Urinary bladder (tissue), 4 donors: ENCODE measurements around the gene SERPIND1. TPM values are rescaled to one million over a fixed set of nuclear protein-coding genes. Genes with fewer than 3 reads are reported as not detected.

Experiments
- DNase-seq: peaks from one replicate; pipeline ENCODE4 v3.0.0-alpha.2; 2015; ENCODE audit errors: extremely low spot score
- H3K27ac ChIP-seq: one replicate; pipeline ENCODE4 v1.5.1; 2013; ENCODE audit warnings: low read depth, mild to moderate bottlenecking, moderate library complexity
- H3K36me3 ChIP-seq: one replicate; pipeline ENCODE4 v1.6.1; 2013; ENCODE audit warnings: mild to moderate bottlenecking, moderate library complexity; ENCODE audit not compliant: insufficient read depth
- H3K4me1 ChIP-seq: one replicate; pipeline ENCODE4 v1.6.1; 2013; ENCODE audit warnings: mild to moderate bottlenecking, moderate library complexity; ENCODE audit not compliant: insufficient read depth
- H3K4me3 ChIP-seq: one replicate; pipeline ENCODE4 v1.5.1; 2013; ENCODE audit warnings: low read depth, low read length
- WGBS: extraction: QIAGEN DNeasy Blood & Tissue Kit; methylation state at CpG from one replicate; pipeline ENCODE4 v1.1.7; 2013; 5-methylcytosine and 5-hydroxymethylcytosine counted together
- polyA plus RNA-seq: library from polyadenylated mRNA; stranded (reverse); fragments of 200-250 nt; gene quantifications from one replicate; pipeline ENCODE4 v1.2.3, GENCODE V29; 2013
- total RNA-seq: library from RNA; depleted of rRNA; stranded (reverse); fragments of >200 nt; gene quantifications from one replicate; pipeline ENCODE4 v1.2.3, GENCODE V29; 2014
- donor health status: healthy with polysubstance abuse.
- donor health status: healthy.

The SERPIND1 gene
- total and polyA plus RNA-seq, 2 donors = 0.16 to 1.2 TPM

DNA sequence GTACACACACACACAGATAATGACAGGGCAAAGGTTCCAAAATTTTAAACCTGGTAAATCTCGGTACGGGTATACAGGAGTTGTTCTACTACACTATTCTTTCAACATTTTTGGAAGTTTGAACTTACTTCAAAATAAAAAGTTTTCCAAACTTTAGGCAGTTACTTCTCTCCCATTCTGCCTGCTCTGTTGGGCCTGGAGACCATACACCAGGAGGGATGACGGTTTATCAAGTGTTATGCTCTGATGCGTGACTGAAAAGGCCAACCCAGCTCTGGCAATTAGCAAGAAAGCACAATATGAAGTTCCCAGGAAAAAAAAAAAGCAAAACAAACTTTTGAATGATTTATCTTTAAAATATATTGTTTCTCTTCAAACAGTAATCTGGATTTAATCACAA lies 969 bp downstream of the SERPIND1 start:
- H3K27ac ChIP-seq = no peak overlapping the region
- H3K4me3 ChIP-seq = no peak overlapping the region
- no peak for DNase-seq
- H3K36me3 ChIP-seq = no peaks in the 10 kb centered on the region
- H3K4me1 ChIP-seq = no peaks in the 10 kb centered on the region
- WGBS = 90% methylated on average over 4 of the region's 4 CpGs

DNA sequence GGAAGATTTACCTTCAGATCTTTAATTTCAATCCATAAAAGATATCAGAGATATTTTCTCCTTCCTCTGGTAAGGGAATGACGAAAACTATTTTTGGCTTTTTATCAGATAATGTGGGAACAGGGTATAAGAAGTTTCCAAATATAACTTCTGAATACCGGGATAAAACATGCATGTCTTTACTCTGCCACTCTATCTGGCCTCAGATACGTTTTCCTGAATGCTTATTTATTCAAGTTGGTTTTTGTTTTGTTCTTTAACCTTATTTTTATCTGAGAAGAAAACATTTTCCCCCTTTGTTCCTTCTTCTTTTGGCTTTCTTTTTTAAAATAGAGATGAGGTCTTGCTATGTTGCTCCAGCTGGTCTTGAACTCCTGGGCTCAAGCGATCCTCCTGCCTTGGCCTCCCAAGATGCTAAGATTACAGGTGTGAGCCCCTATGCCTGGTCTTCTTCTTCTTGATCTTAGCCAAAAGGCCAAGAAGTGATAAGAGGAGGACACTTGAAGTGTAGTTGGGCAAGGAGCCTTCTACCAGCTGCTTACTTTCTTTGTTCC lies 1.5 kb downstream of the SERPIND1 start:
- Histone ChIP-seq H3K4me1 (no peaks in the 10 kb centered on the region), H3K4me3 (no peak overlapping the region), H3K27ac (no peak overlapping the region), H3K36me3 (no peaks in the 10 kb centered on the region)
- 52% methylated on average over 4 of the region's 4 CpGs for WGBS
- no peak for DNase-seq

DNA sequence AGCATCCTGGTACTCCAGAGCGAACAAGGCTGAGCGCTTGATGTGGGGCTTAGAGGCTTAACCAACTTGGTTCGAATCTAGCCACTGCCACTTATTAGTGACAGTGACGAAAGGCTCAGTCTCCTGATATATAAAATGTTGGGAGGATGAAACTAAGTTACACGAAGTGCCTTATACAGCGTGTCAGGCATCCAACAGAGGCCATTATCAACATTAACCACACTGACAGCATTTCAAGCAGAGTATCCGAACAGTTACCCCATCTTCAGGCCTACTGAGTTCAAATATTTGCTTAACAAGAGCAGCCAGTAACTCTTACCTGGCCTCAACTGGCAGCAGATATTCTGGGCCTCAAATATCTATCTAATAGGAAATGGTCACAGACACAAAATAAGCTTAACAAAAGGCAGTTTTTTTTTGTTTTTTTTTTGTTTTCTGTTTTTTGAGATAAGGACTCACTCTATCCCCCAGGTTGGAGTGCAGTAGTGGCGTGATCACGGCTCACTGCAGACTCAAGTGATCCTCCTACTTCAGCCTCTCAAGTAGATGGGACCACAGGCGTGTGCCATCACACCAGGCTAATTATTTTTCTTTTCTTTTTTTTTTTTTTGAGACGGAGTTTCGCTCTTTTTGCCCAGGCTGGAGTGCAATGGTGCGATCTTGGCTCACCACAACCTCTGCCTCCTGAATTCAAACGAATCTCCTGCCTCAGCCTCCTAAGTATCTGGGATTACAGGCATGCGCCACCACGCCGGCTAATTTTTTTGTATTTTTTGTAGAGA lies 2.9 kb downstream of the SERPIND1 start:
- no peak overlapping the region for H3K27ac ChIP-seq
- no peak for DNase-seq
- H3K36me3 ChIP-seq = no peaks in the 10 kb centered on the region
- H3K4me1 ChIP-seq = no peaks in the 10 kb centered on the region
- 94% methylated on average over 17 of the region's 17 CpGs for whole genome bisulfite sequencing
- no peak overlapping the region for H3K4me3 ChIP-seq

DNA sequence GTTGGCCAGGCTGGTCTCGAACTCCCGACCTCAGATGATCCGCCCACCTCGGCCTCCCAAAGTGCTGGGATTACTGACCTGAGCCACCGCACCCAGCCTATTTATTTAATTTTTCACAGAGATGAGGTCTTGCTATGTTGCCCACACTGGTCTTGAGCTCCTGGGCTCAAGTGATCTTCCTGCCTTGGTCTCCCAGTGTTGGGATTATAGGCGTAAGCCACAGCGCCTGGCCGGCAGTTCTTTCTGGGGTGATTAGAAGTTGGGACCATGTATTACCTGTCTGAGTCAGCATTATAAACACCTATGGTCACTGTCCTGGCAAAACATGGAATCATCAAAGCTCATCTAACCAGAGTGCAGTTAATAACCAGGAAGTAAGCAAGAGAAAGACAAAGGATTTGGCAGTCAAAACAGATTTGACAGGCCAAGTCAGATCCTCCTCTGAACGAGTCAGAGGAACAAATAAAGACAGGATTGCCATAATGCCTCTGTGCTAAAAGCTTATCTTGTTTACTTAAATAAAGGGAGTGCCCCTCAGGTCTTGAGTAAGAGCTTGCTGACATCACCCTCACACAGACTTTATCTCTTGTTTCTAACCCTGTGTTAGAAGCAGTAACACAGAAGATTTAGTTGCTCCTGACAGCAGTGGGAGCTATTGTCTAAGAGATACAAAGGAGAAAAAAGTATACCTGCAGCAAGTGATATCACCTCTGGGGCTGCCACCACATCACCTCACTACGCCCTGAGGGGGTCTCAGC lies 3.7 kb downstream of the SERPIND1 start:
- DNase-seq = peak; percentile 46
- H3K4me3 ChIP-seq = no peak overlapping the region
- peak overlapping the region; percentile 60 for H3K27ac ChIP-seq
- 78% methylated on average over 10 of the region's 10 CpGs for WGBS
- no peaks in the 10 kb centered on the region for H3K36me3 ChIP-seq
- H3K4me1 ChIP-seq = no peaks in the 10 kb centered on the region

DNA sequence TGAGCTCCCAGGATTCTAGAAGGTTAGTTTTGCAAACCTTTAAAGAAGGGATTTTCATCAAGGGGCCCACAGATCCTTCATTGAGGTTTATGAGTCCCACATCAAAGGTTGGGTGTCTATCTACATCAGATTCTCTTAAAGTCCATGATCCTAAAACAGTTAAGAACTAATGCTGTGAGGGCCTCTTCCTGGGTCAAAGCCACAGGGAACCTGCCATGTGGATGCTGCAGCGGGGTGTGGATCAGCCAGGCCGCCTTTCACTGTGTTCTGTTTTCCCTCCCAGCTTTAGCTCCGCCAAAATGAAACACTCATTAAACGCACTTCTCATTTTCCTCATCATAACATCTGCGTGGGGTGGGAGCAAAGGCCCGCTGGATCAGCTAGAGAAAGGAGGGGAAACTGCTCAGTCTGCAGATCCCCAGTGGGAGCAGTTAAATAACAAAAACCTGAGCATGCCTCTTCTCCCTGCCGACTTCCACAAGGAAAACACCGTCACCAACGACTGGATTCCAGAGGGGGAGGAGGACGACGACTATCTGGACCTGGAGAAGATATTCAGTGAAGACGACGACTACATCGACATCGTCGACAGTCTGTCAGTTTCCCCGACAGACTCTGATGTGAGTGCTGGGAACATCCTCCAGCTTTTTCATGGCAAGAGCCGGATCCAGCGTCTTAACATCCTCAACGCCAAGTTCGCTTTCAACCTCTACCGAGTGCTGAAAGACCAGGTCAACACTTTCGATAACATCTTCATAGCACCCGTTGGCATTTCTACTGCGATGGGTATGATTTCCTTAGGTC lies 5.3 kb downstream of the SERPIND1 start:
- Histone ChIP-seq H3K27ac (no peak overlapping the region), H3K4me1 (no peaks in the 10 kb centered on the region), H3K4me3 (no peak overlapping the region), H3K36me3 (no peaks in the 10 kb centered on the region)
- no peak for DNase-seq
- 76% methylated on average over 25 of the region's 25 CpGs for WGBS

DNA sequence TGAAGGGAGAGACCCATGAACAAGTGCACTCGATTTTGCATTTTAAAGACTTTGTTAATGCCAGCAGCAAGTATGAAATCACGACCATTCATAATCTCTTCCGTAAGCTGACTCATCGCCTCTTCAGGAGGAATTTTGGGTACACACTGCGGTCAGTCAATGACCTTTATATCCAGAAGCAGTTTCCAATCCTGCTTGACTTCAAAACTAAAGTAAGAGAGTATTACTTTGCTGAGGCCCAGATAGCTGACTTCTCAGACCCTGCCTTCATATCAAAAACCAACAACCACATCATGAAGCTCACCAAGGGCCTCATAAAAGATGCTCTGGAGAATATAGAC lies 5.9 kb downstream of the SERPIND1 start:
- no peaks in the 10 kb centered on the region for H3K4me1 ChIP-seq
- no peak for DNase-seq
- no peak overlapping the region for H3K4me3 ChIP-seq
- 81% methylated on average over 5 of the region's 5 CpGs for WGBS
- H3K27ac ChIP-seq = no peak overlapping the region
- H3K36me3 ChIP-seq = no peaks in the 10 kb centered on the region

DNA sequence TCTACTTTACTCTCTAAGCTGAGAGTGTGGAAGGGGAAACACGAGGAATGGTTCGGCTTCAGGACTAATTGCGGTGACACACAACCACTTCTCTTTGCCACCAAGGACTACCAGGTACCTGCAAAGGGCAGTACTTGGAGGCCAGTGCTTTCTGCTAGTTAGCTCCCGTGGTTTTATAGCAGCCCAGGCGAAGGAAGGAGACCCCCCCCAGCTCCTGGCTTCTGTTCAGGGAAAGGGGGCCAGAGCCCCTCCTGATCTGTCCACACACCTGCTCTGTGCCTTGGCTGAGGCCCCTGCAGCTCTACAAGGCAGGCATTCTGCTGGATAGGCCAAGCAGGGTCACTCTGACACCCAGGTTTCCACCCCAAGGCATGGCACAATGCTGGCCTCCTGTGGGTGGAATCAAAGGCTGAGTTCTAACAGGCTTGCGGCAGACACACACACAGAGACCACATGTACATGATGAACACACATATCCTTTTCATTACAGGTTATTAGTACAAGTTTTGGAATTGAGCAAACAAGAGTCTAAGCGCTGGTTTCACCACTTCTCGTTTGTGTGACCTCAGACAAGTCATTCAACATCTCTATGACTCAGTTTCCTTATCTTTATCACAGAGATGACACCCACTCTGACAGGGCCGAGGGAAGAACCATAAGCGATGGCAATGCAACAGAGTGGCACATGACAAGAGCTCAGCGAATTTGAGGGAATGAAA lies 7.5 kb downstream of the SERPIND1 start:
- H3K4me1 ChIP-seq = no peaks in the 10 kb centered on the region
- WGBS = 87% methylated on average over 11 of the region's 11 CpGs
- DNase-seq = no peak
- H3K27ac ChIP-seq = no peak overlapping the region
- H3K36me3 ChIP-seq = no peaks in the 10 kb centered on the region
- no peak overlapping the region for H3K4me3 ChIP-seq

DNA sequence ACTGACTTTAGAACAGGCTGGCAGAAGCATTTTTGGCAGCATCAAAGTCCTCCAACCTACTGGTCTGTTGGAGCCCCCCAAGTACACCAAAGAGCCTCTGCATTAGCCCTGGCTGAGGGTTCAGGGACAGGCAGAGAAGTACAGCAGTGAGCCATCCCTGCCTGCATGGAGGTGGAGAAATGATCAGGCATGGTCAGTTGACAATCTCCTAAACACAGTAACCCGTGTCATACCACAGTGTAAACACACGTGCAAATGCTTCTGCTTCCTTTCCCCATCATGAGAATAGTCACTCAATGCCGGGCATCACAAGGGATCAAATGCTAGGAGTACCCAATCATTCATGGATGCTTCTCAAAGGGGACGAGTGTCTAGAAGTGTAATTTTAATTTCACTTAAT lies 8.2 kb downstream of the SERPIND1 start:
- Histone ChIP-seq H3K4me3 (no peak overlapping the region), H3K36me3 (no peaks in the 10 kb centered on the region), H3K27ac (no peak overlapping the region), H3K4me1 (no peaks in the 10 kb centered on the region)
- WGBS = 81% methylated on average over 4 of the region's 4 CpGs
- DNase-seq = no peak

DNA sequence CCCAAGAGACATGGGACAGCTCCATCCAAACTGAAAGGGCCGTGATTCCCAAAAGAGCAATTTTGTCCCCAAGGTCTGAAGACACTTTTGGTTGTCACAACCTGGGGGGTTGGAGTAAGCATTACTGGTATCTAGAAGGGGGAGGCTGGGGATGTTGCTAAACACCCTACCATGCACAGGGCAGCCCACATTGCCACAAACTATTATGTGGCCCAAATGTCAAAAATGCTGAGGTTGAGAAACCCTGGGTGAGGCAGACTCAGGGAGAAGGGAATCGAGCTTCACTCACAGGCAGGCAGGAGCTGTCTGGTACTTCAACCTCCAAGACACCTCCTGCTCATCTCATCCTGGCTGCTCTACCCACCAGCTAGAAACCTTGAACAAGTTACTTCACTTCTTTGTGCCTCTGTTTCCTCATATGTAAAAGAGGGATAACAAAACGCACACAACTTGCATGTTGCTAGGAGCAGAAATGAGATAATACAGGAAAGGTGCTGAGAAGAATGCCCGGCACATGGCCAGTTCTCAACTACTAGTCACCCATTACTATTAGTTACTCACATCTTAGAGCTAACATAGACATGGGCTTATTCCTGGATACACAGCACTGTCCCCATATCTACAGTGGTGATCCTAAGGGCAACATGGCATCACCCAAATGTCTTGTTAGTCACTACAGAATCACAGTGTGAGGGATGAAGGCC lies 8.8 kb downstream of the SERPIND1 start:
- no peak overlapping the region for H3K4me3 ChIP-seq
- no peak for DNase-seq
- H3K27ac ChIP-seq = no peak overlapping the region
- 96% methylated on average over 4 of the region's 4 CpGs for WGBS
- H3K36me3 ChIP-seq = no peaks in the 10 kb centered on the region
- H3K4me1 ChIP-seq = no peaks in the 10 kb centered on the region

DNA sequence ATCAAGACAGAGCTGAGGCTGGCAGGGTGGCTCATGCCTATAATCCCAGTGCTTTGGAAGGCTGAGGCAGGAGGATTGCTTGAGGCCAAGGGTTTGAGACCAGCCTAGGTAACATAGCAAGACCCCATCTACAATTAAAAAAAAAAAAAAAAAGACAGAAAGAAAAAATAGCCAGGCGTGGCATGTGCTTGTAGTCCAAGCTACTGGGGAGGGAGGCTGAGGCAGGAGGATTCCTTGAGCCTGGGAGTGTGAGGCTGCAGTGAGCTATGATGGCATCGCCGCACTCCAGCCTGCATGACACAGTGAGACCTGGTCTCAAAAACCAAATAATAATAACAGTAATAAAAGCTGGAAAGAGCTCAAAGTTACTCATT lies 9.4 kb downstream of the SERPIND1 start:
- H3K27ac ChIP-seq = no peak overlapping the region
- no peaks in the 10 kb centered on the region for H3K4me1 ChIP-seq
- H3K36me3 ChIP-seq = no peaks in the 10 kb centered on the region
- DNase-seq = no peak
- 97% methylated on average over 3 of the region's 3 CpGs for WGBS
- H3K4me3 ChIP-seq = no peak overlapping the region

DNA sequence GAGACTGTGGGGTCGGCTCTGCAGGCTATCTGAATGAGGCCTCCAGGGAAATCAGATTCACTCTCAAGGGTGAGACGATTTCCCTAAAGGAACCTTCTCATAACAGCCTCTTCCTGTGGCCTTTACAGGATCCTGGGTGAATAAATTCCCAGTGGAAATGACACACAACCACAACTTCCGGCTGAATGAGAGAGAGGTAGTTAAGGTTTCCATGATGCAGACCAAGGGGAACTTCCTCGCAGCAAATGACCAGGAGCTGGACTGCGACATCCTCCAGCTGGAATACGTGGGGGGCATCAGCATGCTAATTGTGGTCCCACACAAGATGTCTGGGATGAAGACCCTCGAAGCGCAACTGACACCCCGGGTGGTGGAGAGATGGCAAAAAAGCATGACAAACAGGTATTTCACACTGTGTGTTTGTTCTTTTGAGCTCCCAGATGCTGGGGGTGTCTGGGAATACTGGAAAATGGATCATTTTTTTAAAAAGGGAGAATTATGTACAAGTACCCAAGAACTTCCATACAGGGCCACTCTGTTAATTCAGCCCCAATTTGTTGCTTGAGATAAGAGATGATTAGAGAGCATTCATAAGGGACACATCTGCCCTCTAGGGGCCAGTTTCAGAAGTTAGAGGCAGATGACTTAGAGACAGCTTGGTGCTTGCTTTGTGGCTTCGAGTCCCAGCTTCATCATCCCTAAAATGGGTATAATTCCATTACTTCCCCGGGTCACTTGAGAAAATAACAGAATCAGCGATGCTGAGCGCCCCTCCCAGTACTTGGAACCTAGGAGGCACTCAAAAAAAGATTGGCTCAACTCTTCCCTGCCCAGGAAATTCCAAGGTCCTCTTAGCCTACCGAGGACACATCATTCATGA lies 10.2 kb downstream of the SERPIND1 start:
- 73% methylated on average over 14 of the region's 14 CpGs for WGBS
- Histone ChIP-seq H3K36me3 (no peaks in the 10 kb centered on the region), H3K4me3 (no peak overlapping the region), H3K27ac (no peak overlapping the region), H3K4me1 (no peaks in the 10 kb centered on the region)
- no peak for DNase-seq

DNA sequence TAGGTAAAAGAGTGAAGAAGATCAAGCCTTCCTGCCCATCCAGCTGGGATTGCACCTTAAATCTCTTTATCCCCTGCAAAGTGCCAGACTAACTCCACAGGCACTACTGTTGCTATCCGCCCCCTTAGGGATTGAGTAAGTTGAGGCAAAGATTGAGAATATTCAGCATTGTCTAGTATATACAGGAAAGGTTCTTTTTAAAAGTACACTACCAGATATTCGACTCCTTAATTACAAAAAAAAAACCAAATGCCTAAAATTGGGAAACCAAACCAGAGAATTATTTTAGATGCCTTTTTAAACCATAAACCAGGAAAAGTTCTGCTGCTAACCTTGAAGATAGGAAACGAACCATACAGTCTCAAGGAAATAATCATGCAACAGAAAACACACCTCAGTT lies 11.5 kb downstream of the SERPIND1 start:
- WGBS = 92% methylated on average over 3 of the region's 3 CpGs
- H3K36me3 ChIP-seq = peaks cover 3% of the 10 kb centered on the region

More for the DNA sequence above, 11.5 kb downstream of the SERPIND1 start:
- no peak overlapping the region for H3K27ac ChIP-seq
- no peak overlapping the region for H3K4me3 ChIP-seq
- H3K4me1 ChIP-seq = no peaks in the 10 kb centered on the region
- no peak for DNase-seq
